ENCODE data around the gene DYSF. TPM values are rescaled to one million over a fixed set of nuclear protein-coding genes. Genes with fewer than 3 reads are reported as not detected.

DYSF gene
- polyA plus RNA-seq, 1 donor from 2014 or later = 0.04 TPM

DNA sequence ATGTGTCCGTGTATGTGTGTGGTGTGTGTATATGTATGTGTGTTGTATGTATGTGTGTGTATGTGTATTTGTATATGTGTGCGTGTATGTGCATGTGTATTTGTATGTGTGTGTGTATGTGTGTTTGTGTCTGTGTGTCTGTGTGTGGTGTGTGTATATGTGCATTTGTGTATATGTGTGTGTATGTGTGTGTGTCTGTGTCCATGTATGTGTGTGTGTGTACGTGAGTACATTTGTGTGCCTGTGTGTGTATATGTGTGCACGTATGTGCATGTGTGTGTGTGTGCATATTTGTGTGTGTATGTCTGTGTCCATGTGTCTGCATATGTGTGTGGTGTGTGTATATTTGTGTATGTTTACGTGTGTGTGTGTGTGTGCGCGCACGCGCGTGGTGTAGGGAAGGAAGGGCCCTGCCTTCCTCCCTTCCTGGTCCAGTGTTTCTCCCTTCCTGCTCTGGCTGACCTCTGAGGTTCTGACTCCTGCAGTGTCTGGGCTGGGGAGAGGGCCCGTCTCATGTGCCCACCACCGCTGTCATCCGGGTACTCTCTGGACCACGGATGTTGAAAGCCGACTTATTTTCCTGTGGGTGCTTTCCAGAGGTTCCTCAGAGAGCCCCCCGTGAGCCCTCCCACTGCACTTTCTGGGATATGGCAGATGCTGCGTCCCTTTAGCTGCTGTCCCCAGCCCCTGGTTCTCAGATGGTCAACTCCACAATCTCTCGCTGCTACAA lies 209.5 kb downstream of the DYSF start:
- H3K9me3 ChIP-seq (ENCODE audit: low read length) = no peaks in the 10 kb centered on the region
- no peaks in the 10 kb centered on the region for H3F3A ChIP-seq (ENCODE audit: insufficient read depth, low read length, poor library complexity, severe bottlenecking)
- H3K27me3 ChIP-seq (ENCODE audit: insufficient read depth, low read depth, low read length) = no peaks in the 10 kb centered on the region
- no peaks in the 10 kb centered on the region for H4K20me1 ChIP-seq (ENCODE audit: insufficient read depth)
- no peak overlapping the region for H2AFZ ChIP-seq (ENCODE audit: low read depth, low read length)
- H3K36me3 ChIP-seq (ENCODE audit: insufficient read depth, low read length) = no peaks in the 10 kb centered on the region
- H3K4me3 ChIP-seq (ENCODE audit: low read length) = no peak overlapping the region
- no peaks in the 10 kb centered on the region for H3K79me2 ChIP-seq (replicated peaks; ENCODE audit: insufficient read depth, low read length)
- H3K9me2 ChIP-seq (ENCODE audit: insufficient read depth, low read length) = no peaks in the 10 kb centered on the region
- no peak overlapping the region for H3K9ac ChIP-seq (ENCODE audit: low read length)
- TF ChIP-seq POLR2AphosphoS5 (IDR thresholded peaks at IDR 0.05) (no peak), EZH2 (IDR thresholded peaks at IDR 0.05; ENCODE audit: borderline replicate concordance, insufficient read depth, low read length, poor library complexity, severe bottlenecking) (no peak), RAD21 (conservative IDR thresholded peaks at IDR 0.05) (no peak), SMC3 (conservative IDR thresholded peaks at IDR 0.05; ENCODE audit: poor library complexity) (no peak), TAF1 (IDR thresholded peaks at IDR 0.05; ENCODE audit: low read depth) (no peak), EP300 (conservative IDR thresholded peaks at IDR 0.05; ENCODE audit: poor library complexity, severe bottlenecking) (no peak), MXI1 (conservative IDR thresholded peaks at IDR 0.05; ENCODE audit: poor library complexity, severe bottlenecking) (no peak)
- TF ChIP-seq, protein P1, sequence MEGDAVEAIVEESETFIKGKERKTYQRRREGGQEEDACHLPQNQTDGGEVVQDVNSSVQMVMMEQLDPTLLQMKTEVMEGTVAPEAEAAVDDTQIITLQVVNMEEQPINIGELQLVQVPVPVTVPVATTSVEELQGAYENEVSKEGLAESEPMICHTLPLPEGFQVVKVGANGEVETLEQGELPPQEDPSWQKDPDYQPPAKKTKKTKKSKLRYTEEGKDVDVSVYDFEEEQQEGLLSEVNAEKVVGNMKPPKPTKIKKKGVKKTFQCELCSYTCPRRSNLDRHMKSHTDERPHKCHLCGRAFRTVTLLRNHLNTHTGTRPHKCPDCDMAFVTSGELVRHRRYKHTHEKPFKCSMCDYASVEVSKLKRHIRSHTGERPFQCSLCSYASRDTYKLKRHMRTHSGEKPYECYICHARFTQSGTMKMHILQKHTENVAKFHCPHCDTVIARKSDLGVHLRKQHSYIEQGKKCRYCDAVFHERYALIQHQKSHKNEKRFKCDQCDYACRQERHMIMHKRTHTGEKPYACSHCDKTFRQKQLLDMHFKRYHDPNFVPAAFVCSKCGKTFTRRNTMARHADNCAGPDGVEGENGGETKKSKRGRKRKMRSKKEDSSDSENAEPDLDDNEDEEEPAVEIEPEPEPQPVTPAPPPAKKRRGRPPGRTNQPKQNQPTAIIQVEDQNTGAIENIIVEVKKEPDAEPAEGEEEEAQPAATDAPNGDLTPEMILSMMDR (IDR thresholded peaks at IDR 0.05; ENCODE audit: poor library complexity, severe bottlenecking) = no peak
- TF ChIP-seq, protein P2, sequence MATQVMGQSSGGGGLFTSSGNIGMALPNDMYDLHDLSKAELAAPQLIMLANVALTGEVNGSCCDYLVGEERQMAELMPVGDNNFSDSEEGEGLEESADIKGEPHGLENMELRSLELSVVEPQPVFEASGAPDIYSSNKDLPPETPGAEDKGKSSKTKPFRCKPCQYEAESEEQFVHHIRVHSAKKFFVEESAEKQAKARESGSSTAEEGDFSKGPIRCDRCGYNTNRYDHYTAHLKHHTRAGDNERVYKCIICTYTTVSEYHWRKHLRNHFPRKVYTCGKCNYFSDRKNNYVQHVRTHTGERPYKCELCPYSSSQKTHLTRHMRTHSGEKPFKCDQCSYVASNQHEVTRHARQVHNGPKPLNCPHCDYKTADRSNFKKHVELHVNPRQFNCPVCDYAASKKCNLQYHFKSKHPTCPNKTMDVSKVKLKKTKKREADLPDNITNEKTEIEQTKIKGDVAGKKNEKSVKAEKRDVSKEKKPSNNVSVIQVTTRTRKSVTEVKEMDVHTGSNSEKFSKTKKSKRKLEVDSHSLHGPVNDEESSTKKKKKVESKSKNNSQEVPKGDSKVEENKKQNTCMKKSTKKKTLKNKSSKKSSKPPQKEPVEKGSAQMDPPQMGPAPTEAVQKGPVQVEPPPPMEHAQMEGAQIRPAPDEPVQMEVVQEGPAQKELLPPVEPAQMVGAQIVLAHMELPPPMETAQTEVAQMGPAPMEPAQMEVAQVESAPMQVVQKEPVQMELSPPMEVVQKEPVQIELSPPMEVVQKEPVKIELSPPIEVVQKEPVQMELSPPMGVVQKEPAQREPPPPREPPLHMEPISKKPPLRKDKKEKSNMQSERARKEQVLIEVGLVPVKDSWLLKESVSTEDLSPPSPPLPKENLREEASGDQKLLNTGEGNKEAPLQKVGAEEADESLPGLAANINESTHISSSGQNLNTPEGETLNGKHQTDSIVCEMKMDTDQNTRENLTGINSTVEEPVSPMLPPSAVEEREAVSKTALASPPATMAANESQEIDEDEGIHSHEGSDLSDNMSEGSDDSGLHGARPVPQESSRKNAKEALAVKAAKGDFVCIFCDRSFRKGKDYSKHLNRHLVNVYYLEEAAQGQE (IDR thresholded peaks at IDR 0.05; ENCODE audit: borderline replicate concordance) = no peak
- H3K4me2 ChIP-seq (ENCODE audit: low read length) = no peak overlapping the region
- no peak overlapping the region for H3K27ac ChIP-seq (ENCODE audit: low read length)

DNA sequence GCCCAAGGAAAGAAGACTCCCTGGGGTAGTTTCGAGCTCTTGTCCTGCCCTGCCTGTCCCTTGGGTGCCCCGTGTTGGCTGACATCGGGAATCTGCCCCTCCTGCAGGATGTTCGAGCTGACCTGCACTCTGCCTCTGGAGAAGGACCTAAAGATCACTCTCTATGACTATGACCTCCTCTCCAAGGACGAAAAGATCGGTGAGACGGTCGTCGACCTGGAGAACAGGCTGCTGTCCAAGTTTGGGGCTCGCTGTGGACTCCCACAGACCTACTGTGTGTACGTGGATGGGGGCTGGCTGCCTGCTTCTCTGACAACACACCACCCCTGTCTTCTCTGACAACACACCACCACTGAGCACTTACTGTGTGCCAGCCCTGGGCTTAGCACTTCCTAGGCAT lies 210.8 kb downstream of the DYSF start:
- no peak overlapping the region for H3K9ac ChIP-seq (ENCODE audit: low read length)
- H3K36me3 ChIP-seq (ENCODE audit: insufficient read depth, low read length) = no peaks in the 10 kb centered on the region
- no peak overlapping the region for H3K27ac ChIP-seq (ENCODE audit: low read length)
- no peaks in the 10 kb centered on the region for H3K27me3 ChIP-seq (ENCODE audit: insufficient read depth, low read depth, low read length)
- H3K4me3 ChIP-seq (ENCODE audit: low read length) = no peak overlapping the region
- TF ChIP-seq EP300 (conservative IDR thresholded peaks at IDR 0.05; ENCODE audit: poor library complexity, severe bottlenecking) (no peak), SMC3 (conservative IDR thresholded peaks at IDR 0.05; ENCODE audit: poor library complexity) (no peak), MXI1 (conservative IDR thresholded peaks at IDR 0.05; ENCODE audit: poor library complexity, severe bottlenecking) (no peak)
- TF ChIP-seq, protein P2 (IDR thresholded peaks at IDR 0.05; ENCODE audit: borderline replicate concordance) = no peak
- no peaks in the 10 kb centered on the region for H3K9me3 ChIP-seq (ENCODE audit: low read length)
- H3K4me2 ChIP-seq (ENCODE audit: low read length) = no peak overlapping the region
- no peaks in the 10 kb centered on the region for H4K20me1 ChIP-seq (ENCODE audit: insufficient read depth)
- H3F3A ChIP-seq (ENCODE audit: insufficient read depth, low read length, poor library complexity, severe bottlenecking) = no peaks in the 10 kb centered on the region
- H3K79me2 ChIP-seq (replicated peaks; ENCODE audit: insufficient read depth, low read length) = no peaks in the 10 kb centered on the region
- no peaks in the 10 kb centered on the region for H3K9me2 ChIP-seq (ENCODE audit: insufficient read depth, low read length)
- no peak overlapping the region for H2AFZ ChIP-seq (ENCODE audit: low read depth, low read length)

Measured in neural cell (in vitro differentiated cells).